Activated T-helper 1 cell treated with anti-CD3 and anti-CD28 coated beads, Interleukin-2, amount 50 U/mL, for 16 hours (primary cell): Measurements from ENCODE around the gene CACNA1S.

Source experiments
- DNase-seq, 2 donors: peaks; one replicate each; pipeline ENCODE4 v3.0.0-alpha.2; 2020; ENCODE audit warnings: low read depth in 1 of 2, low spot score in 1 of 2

The CACNA1S gene

GRCh38 chr1:201140235-201140940, 28.2 kb upstream of the CACNA1S start:
- no peak for DNase-seq

- no peak for DNase-seq
Observed at GRCh38 chr1:201139756-201140155, 27.5 kb upstream of the CACNA1S start.

- DNase-seq: no peak
Observed at GRCh38 chr1:201139306-201139705, 27.1 kb upstream of the CACNA1S start.

DNA sequence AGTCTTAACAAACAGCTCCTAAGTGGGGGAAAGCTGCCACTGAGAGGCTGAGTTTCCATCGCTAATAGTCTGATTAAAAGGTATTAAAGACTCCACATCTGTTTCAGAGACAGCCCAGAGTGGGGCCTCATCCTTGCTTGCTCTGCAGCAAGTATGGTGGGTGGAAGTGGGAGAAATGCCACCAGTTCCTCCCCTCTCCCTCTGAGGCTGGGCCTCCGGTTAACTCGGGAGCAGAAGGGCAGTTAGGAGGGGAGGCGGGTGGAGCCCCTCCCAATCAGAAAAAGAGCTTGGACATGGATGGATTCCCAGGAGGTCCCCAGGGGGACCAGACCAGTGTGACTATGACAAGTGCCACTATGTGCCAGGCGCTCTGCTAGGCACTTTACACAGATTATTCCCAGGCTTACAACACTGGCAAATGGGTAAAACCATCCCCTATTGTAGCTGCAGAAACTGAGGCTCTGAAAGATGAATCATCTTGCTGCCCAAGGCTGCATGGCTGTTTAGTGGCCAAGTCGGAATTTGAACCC, 26.1 kb upstream of the CACNA1S start:
- no peak for DNase-seq

- no peak for DNase-seq
Observed at GRCh38 chr1:201137579-201138310, 25.5 kb upstream of the CACNA1S start.

GRCh38 chr1:201137024-201137392, 24.8 kb upstream of the CACNA1S start:
- no peak for DNase-seq

DNA sequence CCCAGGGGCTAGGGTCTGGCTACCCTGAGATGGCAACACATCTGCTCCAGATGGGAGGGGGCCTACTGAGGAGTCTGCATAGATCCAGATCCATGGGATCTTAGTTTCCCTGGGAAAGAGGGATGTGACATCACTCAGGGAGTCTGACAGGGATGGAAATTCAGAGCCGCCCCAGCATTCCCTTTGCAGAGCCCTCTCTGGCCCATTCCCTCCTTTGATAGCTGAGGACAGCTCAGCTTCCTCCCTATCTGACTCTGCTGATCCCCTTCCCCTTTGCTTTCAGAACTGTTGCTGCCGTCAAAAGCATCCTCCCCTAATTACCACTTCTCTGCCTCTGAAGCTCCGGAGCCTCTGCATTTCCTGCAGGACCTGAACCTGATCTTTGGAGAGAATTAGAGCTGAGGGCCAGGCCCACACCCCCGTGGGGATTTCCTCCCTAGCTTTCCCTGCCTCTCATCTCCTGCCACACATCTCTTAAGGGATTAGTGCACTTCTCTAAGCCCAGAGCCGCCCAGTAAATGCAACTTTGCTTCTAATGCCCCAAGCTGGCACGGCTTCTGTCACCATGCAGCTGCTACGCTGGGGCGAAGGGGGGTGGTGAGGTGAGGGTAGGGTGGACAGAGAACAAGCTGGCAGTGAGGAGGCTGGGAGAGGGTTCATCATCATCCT, 24.3 kb upstream of the CACNA1S start:
- DNase-seq: no peak

GRCh38 chr1:201134405-201134804, 22.2 kb upstream of the CACNA1S start:
- no peak for DNase-seq

DNA sequence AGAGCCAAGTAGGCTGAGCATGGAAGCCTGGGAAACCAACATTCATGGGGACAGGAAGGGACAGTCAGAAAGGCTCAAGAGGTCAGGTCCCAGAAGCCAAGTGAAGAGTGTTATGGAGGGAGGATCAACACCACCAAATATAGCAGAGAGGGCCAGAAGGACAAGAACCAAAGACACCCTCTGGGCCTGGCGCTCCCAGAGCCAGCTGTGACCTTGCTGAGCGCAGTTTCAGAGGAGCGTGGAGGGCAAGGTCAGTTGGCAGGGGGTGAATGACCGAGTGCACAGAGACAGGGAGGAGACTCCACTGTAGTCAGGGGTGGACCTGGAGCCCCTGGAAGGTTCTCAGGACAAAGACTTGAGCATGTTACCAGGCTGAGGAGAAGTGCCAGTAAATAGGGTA, 19.2 kb upstream of the CACNA1S start:
- DNase-seq: no peak

GRCh38 chr1:201128962-201129361, 16.7 kb upstream of the CACNA1S start:
- no peak for DNase-seq

DNA sequence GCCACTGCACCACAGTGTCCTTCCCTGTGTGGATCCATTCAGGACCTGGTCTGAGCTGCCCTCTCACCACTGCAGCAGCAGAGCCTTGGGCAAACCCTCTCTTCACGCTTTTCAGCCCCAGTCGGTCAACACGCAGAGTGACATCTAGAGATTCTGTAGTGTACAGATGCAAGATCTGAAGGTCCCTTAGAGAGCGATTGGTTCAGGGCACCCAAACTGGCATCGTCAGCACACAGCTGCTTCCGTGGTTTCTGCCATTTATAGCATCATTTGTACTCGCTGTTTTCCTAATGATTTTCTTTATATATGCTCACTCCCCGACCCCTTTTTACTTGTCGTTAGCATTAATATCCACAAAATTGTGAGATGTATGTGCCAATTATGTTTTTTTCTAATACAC, 16.2 kb upstream of the CACNA1S start:
- DNase-seq: no peak

GRCh38 chr1:201127755-201128455, 15.7 kb upstream of the CACNA1S start:
- DNase-seq: no peak

DNA sequence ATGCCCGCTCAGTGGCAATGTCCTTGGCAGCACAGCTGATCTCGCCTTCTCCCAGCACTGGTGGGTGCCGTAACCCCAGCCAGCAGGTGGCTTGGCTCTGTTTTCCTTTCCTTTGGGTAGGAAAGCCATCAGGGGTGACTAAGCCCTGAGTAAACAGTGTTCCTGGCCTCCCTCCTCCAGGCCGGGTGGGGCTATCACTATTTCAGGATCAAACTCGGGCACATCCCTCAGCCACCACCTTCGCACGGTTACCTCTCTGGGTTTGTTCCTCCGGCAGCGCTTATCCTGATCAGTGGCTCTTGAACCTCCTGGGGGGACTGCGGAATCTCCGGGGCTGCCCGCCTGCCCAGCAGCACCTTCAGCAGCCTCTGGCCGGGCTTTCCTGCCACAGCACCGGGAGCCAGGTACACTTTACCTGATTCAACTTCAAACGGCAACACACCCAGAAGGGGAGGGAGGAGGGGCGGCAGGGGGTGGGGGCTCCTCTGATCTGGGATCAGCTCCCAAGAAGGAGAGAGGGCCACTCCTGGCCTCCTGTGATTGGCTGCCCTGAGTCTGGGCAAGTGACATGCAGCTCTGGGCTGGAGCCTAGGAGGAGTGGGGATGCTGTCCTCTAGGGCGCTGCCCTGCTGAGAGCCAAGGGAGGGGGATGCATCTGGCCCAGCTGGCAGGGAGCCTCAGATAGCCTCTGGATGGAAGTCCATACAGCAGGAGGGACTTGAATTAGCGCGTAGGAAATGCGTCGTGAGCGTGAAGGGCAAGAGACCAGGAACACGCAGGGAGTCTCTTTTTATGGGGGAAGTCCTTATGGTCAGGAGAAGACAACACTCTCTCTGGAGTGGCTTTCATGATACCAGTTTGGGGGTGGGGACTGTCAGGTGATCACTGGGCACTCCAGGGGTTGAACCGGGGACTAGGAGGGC, 14.9 kb upstream of the CACNA1S start, which contains the start of gene ASCL5:
Gene ASCL5, minus strand, starts transcription at position 353 of the 923 bp plus-strand sequence. CDS start 11,812 bp downstream, outside the sequence.
- DNase-seq: no peak

- no peak for DNase-seq
Observed at GRCh38 chr1:201126463-201126831, 14.2 kb upstream of the CACNA1S start.

DNA sequence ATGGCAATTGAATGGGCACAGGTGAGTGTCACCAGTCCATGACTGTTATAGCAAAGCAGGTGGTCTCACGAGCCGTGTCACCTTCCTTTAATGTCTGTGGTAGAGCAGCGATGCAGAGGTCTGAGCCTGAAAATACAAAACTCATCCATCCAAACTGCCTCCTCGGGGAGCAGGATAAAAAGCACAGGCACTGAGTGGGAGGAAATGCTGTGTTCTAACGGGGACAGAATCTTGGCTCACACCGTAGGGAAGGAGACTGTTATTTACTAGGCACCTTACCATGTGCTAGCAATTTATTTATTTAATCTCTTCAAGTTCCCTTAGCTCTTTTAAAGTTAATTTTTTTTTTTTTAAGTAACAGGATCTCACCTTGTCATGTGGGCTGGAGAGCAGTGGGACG, 13.6 kb upstream of the CACNA1S start:
- no peak for DNase-seq

- no peak for DNase-seq
Observed at GRCh38 chr1:201125019-201125418, 12.8 kb upstream of the CACNA1S start.

DNA sequence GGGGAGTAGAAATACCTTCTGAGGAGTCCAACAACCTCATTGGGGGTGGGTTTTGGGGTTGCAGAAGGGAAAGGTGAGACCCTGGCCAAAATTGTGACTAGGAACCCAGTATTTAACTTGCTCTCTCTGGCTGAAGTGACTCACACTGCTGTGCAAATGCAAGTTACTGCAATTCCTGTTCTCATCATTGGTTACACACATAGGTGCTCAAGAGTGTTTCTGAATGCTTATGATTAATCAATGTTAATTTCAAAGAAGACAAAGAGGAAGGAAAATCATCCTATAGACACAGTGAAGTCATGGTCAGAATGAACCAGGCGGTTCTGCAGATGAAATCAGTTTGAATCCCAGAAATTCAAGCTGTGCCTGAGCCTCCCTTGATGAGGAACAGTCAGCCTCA, 11.6 kb upstream of the CACNA1S start:
- no peak for DNase-seq

DNA sequence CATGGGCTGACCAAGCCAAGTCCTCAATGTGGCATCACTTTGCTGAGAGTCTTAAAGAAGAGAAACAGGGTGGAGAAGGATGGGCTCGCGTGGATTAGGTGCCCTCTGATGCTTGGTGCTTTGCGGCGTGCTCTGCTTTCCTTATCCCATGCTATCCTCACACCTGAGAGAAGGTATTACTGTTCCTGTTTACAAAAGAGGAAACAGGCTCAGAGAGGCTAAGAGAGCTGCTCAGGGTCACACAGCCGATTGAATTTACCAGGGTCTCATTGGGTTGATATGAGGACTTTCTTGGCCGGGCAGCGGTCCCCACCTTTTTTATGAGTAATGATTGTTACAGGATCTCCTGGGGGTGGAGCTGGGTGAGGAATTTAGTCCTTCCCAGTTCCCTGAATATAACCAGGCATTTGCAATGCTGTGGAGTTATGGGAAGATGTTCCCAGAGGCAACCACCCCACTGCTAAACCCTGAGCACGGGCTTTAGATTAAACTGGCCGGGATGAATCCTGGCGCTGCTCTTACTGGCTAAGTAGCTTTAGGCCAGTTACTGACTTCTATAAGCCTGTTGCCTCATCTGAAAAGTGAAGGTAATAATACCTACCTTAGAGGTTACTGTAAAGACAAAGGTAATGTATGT, 10.2 kb upstream of the CACNA1S start:
- DNase-seq: no peak

DNA sequence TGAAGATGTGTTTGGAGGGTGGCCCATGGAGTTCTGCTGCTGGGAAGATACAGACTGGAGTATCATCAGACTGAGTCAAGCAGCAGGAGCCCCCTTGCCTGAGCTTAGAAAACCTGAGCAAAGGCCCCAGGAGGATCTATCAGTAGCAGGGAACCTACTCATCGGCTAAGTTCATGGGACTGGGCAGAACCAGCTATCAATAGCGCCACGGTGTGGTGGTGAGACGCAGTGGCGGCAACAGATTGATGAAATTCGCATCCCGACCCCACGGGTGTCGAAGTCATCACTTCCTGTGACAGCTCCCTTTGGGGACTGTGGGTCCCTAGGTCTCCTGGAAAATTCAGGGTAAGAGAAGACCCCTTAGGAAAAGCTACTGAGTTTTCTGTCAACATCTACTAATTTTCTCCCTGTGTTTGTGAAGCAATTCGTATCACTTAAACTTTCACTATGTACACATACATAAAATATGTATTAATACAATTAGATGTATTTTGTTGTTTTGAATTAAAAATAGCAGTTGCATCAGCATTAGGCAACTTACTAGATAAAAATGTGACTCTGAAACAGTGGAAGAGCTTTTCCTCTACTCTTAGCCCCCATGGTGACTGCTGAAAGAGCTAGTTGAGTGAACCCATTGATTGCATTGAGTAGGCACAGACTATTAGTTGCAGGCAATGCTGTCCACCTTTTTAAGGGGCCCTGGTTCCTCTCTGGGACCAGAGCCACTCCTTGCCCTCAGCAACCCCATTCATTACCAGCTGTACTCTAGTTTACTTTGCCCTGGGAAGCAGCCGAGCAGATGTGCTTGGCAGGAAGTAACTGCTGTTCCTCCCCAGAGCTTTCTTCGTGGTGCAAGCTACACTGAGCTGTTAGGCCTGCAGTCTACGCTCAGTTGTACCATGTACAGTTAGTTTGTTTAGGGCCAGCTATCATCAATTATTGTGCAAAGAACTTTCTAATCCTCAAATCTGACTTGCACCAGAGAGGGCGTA, 7.3 kb upstream of the CACNA1S start:
- no peak for DNase-seq
